Measurements from ENCODE around the gene NAV1.
"Not testable (repeated sequence)": the region's sequence is repeated elsewhere in the genome, so short reads cannot be mapped to it uniquely, and the experiment has no call there.

Gene NAV1

GRCh38 chr1:201566933-201567801 lies 28.2 kb downstream of the NAV1 start:
- DNase-seq, result peak in 1 of 3 experiments; percentile 31

- DNase-seq, result no peak
Observed at GRCh38 chr1:201568265-201568664, 29.3 kb downstream of the NAV1 start.

- DNase-seq, result no peak
Observed at GRCh38 chr1:201568859-201569294, 29.9 kb downstream of the NAV1 start.

GRCh38 chr1:201570181-201570885 lies 31.4 kb downstream of the NAV1 start:
- peak in 1 of 3 experiments; percentile 36 for DNase-seq

GRCh38 chr1:201570886-201571624 lies 32.1 kb downstream of the NAV1 start:
- peak in 2 of 3 experiments; percentile 25 to 65 for DNase-seq

GRCh38 chr1:201573030-201573429 lies 34.1 kb downstream of the NAV1 start:
- DNase-seq, result no peak

GRCh38 chr1:201573923-201574322 lies 35.0 kb downstream of the NAV1 start:
- no peak for DNase-seq

- DNase-seq, result no peak
Observed at GRCh38 chr1:201575912-201576311, 37.0 kb downstream of the NAV1 start.

- DNase-seq, result no peak
Observed at GRCh38 chr1:201576914-201577313, 38.0 kb downstream of the NAV1 start.

- DNase-seq, result no peak
Observed at GRCh38 chr1:201578008-201578888, 39.3 kb downstream of the NAV1 start.

- DNase-seq, result not testable (repeated sequence)
Observed at GRCh38 chr1:201581371-201581770, 42.4 kb downstream of the NAV1 start.

- peak; percentile 76 to 96 (median 85) for DNase-seq
Observed at GRCh38 chr1:201582705-201583442, 43.9 kb downstream of the NAV1 start.

- DNase-seq, result no peak
Observed at GRCh38 chr1:201583663-201584062, 44.7 kb downstream of the NAV1 start.

GRCh38 chr1:201584471-201585092 lies 45.7 kb downstream of the NAV1 start:
- DNase-seq, result no peak

- no peak for DNase-seq
Observed at GRCh38 chr1:201585093-201585483, 46.2 kb downstream of the NAV1 start.

- DNase-seq, result no peak
Observed at GRCh38 chr1:201585901-201586300, 47.0 kb downstream of the NAV1 start.

- DNase-seq, result no peak
Observed at GRCh38 chr1:201586806-201587205, 47.9 kb downstream of the NAV1 start.

GRCh38 chr1:201587729-201588128 lies 48.8 kb downstream of the NAV1 start:
- no peak for DNase-seq

All from NCI-H1417 (cell line).